HFF-Myc (cell line): ENCODE results near the gene NOL4L.
"Not testable (repeated sequence)": the region's sequence is repeated elsewhere in the genome, so short reads cannot be mapped to it uniquely, and the experiment has no call there.

Source experiments
- DNase-seq: peaks from one replicate; pipeline ENCODE4 v3.0.0-alpha.2; 2011; ENCODE audit warnings: low read depth; ENCODE audit errors: extremely low read depth
- H3K4me3 ChIP-seq: replicated peaks from 2 replicates; pipeline ENCODE4 v1.5.1; 2011; ENCODE audit warnings: low read depth, mild to moderate bottlenecking, control low read depth, low read length
- TF ChIP-seq, protein P1 (sequence below): IDR thresholded peaks from 2 replicates; pipeline ENCODE4 v1.5.1; 2012; ENCODE audit warnings: mild to moderate bottlenecking, low read depth, low read length, control low read depth; ENCODE audit errors: missing control alignments

NOL4L gene

DNA sequence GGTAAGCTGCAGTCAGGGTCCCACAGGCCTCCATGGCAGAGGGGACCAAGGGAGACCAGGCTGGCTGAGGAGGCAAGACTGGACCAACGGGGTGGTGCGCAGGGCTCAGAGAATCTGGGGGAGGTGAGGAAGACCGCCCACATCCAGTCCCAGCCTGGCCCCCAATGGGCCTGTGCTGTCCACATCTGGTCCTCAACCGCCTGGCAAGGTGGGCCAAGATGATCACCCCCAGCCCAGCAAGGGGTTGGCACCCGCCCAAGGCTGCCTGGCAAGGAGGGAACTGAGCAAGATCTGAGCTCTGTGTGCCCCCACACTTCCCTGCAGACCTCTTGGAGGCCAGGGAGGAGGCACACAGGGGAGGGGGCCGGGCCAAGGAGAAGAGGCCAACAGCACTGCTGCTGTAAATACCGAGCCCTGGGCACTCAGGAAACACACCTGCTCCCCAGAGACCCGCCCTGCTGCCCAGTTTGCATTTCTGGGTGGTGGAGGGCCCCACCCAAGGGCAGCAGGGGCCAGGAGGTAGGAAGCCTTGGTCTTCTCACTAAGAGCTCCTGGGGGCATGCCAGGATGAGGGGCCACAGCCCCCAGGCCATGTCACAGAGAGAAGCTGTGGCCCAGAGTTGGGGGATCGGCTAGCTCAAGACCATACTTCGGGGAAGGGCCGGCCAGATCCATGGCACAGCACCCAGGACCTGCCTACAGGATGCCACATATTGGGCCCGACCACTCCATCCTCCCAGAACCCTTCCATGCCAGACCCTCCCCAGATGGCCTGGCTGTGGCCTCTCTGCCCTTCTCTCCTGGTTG lies 117.4 kb downstream of the NOL4L start:
- TF ChIP-seq, protein P1, sequence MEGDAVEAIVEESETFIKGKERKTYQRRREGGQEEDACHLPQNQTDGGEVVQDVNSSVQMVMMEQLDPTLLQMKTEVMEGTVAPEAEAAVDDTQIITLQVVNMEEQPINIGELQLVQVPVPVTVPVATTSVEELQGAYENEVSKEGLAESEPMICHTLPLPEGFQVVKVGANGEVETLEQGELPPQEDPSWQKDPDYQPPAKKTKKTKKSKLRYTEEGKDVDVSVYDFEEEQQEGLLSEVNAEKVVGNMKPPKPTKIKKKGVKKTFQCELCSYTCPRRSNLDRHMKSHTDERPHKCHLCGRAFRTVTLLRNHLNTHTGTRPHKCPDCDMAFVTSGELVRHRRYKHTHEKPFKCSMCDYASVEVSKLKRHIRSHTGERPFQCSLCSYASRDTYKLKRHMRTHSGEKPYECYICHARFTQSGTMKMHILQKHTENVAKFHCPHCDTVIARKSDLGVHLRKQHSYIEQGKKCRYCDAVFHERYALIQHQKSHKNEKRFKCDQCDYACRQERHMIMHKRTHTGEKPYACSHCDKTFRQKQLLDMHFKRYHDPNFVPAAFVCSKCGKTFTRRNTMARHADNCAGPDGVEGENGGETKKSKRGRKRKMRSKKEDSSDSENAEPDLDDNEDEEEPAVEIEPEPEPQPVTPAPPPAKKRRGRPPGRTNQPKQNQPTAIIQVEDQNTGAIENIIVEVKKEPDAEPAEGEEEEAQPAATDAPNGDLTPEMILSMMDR: no peak
- DNase-seq: no peak
- H3K4me3 ChIP-seq: no peak overlapping the region

GRCh38 chr20:32466739-32467505 lies 118.2 kb downstream of the NOL4L start:
- TF ChIP-seq, protein P1: no peak
- no peak for DNase-seq
- H3K4me3 ChIP-seq: no peak overlapping the region

DNA sequence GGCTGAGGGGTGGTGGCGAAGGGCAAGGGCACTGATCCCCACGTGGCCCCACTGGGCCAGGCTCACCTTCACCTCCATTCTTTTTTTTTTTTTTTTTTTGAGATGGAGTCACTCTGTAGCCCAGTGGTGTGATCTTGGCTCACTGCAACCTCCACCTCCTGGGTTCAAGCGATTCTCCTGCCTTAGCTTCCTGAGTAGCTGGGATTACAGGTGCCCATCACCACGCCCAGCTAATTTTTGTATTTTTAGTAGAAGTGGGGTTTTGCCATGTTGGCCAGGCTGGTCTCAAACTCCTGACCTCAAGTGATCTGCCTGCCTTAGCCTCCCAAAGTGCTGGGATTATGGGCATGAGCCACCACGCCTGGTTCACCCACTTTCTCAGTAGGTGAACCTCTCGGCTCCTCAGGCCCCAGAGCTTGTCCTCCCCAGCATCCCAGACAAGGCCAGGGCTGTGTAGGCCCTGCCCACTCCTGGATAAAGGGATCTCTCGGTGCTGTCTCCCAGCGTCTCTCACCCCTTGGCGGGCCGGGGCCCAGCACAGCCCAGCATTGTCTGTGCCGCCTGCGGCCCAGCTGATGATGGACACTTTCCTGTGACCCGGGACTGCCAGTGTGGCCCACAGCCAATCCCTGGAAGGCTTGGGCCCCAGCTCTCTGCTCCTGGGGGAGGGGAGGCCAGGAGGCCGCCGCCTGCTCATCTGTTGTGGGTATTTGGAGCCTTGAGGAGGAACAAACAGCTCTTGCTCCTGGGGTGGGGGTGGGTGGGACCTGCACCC lies 119.0 kb downstream of the NOL4L start:
- H3K4me3 ChIP-seq, DNase-seq: not testable (repeated sequence)

DNA sequence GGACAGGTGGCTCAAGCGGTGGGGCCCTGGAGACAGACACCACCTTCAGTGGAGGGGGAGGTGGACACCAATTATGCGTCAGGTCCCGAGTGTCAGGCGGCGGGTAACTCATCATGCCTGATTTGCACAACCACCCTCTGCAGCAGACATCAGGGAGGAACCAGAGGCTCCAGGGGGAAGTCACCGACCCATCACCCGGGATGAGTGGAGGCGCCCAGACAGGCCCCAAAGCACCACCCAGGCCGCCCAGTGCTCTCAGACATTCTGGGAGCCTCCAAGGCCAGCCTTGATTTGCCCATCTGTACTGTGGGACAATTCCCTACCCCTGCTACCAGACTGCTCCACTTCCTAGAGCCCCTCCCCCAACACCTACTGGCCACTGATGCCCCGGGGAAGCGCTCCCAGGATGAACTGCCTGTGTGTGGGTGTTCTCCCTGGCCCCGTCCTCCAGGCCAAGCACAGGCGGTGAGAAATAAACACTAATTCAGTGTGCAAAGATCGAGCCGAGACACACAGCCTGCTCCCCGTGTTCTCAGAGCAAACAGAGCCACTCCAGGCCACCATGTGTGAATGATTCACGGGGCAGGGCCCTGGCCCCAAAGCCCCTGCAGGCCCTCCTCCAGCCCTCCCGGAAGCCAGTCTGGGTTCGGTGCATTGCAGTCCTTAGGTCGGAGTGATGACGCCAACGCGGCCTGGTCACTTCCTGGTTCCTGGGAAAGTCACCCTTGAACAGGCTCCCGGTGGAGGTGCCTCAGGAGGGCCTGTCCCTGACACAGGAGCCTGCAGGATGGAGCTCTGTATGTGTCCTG lies 119.8 kb downstream of the NOL4L start:
- TF ChIP-seq, protein P1: no peak
- H3K4me3 ChIP-seq: no peak overlapping the region
- DNase-seq: peak; percentile 63

- H3K4me3 ChIP-seq: no peak overlapping the region
- DNase-seq: no peak
- TF ChIP-seq, protein P1: no peak
These were observed 120.6 kb downstream of the NOL4L start for GRCh38 chr20:32464401-32465091.

DNA sequence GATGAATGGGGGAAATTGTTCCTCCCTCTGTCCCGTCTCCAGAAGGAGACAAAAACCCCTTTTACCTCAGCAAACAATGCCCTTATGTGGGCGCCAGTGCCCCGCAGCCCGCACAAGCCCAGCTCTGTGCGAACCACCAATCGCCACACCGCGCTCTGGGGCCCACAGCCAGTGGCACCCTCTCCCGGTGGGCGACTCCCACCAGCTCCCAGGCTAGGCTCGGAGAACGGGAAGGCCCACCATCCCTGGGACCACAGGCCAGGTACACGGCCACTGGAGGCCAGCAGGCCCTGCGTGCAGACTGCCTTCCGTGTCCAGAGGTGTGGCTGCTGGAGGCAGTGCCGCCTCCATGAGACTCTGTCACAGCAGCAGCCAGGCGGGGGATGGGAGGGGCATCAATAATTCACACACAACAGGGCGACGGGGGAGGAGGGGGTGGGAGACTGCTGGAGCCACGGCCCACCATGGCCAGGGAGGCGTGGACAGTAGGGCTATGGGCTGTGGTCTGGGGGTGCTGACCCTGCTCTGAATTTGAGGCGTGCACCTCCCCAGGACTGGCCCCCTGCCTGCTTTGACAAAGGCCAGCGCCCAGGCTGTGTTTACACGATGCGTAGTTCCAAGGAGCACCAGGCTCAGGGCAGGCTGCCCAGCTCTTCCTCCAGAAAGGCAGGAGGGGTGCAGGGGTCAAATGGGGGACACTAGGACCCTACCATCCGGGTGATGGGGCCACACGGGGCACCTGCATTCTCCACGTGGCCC lies 121.3 kb downstream of the NOL4L start:
- TF ChIP-seq, protein P1: no peak

More for the DNA sequence above, 121.3 kb downstream of the NOL4L start:
- DNase-seq: no peak
- H3K4me3 ChIP-seq: no peak overlapping the region
